Right lobe of liver (tissue), 4 donors: ENCODE results near the gene OTC.

Experiments used
- POLR2A ChIP-seq: fragments of 450-650 bp; IDR thresholded peaks from one replicate; pipeline ENCODE4 v1.6.1; 2017; ENCODE audit warnings: antibody characterized with exemption, mild to moderate bottlenecking
- TF ChIP-seq, protein P1 (sequence below), 4 donors: fragments of 200-600 bp in 3 of 4; fragments of 450-650 bp in 1 of 4; IDR thresholded peaks; one replicate each; pipeline versions ENCODE4 v1.5.1 to v1.8.0; 2016 to 2022; ENCODE audit warnings: antibody characterized with exemption in 4 of 4, mild to moderate bottlenecking in 2 of 4
- donor health status: DM: no; HTN: no; CAD: no.
- donor health status: DM: no; HTN: no; CAD: no.
- donor health status: DM: no; HTN: yes; CAD: no.

- TF ChIP-seq, protein P1, sequence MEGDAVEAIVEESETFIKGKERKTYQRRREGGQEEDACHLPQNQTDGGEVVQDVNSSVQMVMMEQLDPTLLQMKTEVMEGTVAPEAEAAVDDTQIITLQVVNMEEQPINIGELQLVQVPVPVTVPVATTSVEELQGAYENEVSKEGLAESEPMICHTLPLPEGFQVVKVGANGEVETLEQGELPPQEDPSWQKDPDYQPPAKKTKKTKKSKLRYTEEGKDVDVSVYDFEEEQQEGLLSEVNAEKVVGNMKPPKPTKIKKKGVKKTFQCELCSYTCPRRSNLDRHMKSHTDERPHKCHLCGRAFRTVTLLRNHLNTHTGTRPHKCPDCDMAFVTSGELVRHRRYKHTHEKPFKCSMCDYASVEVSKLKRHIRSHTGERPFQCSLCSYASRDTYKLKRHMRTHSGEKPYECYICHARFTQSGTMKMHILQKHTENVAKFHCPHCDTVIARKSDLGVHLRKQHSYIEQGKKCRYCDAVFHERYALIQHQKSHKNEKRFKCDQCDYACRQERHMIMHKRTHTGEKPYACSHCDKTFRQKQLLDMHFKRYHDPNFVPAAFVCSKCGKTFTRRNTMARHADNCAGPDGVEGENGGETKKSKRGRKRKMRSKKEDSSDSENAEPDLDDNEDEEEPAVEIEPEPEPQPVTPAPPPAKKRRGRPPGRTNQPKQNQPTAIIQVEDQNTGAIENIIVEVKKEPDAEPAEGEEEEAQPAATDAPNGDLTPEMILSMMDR (IDR thresholded peaks at IDR 0.05), result no peak
- no peak for TF ChIP-seq POLR2A
Measured at GRCh38 chrX:38400389-38400910, 48.0 kb downstream of the OTC start.
